Uterus (tissue), 4 donors: Measurements from ENCODE around the gene ZNF19. TPM values are rescaled to one million over a fixed set of nuclear protein-coding genes. Genes with fewer than 3 reads are reported as not detected.

Experiments used
- DNase-seq, 2 donors: peaks; one replicate each; pipeline ENCODE4 v3.0.0-alpha.2; 2019 to 2020
- H3K27ac ChIP-seq, 2 donors: fragments of 200-600 bp; sonication (generic); 1 replicate in 1 of 2; 2 replicates in 1 of 2; pipeline ENCODE4 v1.5.1; 2016 to 2018
- H3K27me3 ChIP-seq, 2 donors: fragments of 200-600 bp; sonication (generic); one replicate each; pipeline ENCODE4 v1.5.1; 2018 to 2019; ENCODE audit warnings: control low read depth in 1 of 2
- H3K36me3 ChIP-seq, 2 donors: fragments of 200-600 bp; sonication (generic); one replicate each; pipeline ENCODE4 v1.5.1; 2019; ENCODE audit warnings: control low read depth in 1 of 2
- H3K4me1 ChIP-seq, 2 donors: fragments of 200-600 bp; sonication (generic); one replicate each; pipeline ENCODE4 v1.5.1; 2018 to 2019; ENCODE audit warnings: control low read depth in 1 of 2
- H3K4me3 ChIP-seq, 2 donors: fragments of 200-600 bp; sonication (generic); 1 replicate in 1 of 2; 2 replicates in 1 of 2; pipeline ENCODE4 v1.5.1; 2018 to 2019; ENCODE audit warnings: mild to moderate bottlenecking in 1 of 2
- H3K9me3 ChIP-seq, 2 donors: fragments of 200-600 bp; sonication (generic); one replicate each; pipeline ENCODE4 v1.5.1; 2019; ENCODE audit warnings: control low read depth in 1 of 2
- CTCF ChIP-seq, 4 experiments: fragments of 200-600 bp in 2 of 4; fragments of 450-650 bp in 2 of 4; sonication (generic) in 2 of 4; IDR thresholded peaks; one replicate each; pipeline ENCODE4 v1.5.1; 2016 to 2019; ENCODE audit warnings: antibody characterized with exemption in 4 of 4, mild to moderate bottlenecking in 2 of 4, moderate library complexity in 1 of 4
- POLR2A ChIP-seq, 2 donors: fragments of 450-650 bp; IDR thresholded peaks; one replicate each; pipeline ENCODE4 v1.6.1; 2016; ENCODE audit warnings: antibody characterized with exemption in 2 of 2, mild to moderate bottlenecking in 1 of 2, moderate library complexity in 1 of 2
- intact Hi-C: fragments of 100-400 bp; cut with DNase I; formaldehyde crosslinking; loops from one replicate; pipeline ENCODE4 v1.15.1; 2023; ENCODE audit warnings: low total_unique reads
- total RNA-seq, 4 donors: library from RNA; depleted of rRNA in 3 of 4; stranded (reverse); fragments of >200 nt in 3 of 4; gene quantifications; one replicate each; pipeline versions ENCODE4 v1.1.0 to v1.2.4, GENCODE V29; 2014 to 2023
- donor health status: DM: yes; HTN: yes; CAD: no.

Gene ZNF19
- total RNA-seq, 4 donors from 2014 or later = 0.59 to 21.5 (median 8.3) TPM

- no peak overlapping the region for H3K4me3 ChIP-seq
- TF ChIP-seq POLR2A (IDR thresholded peaks at IDR 0.05) = no peak
- TF ChIP-seq CTCF (IDR thresholded peaks at IDR 0.05) = no peak
- no peaks in the 10 kb centered on the region for H3K36me3 ChIP-seq
- peaks cover 3 to 6% of the 10 kb centered on the region in 2 donors for H3K4me1 ChIP-seq
- H3K27ac ChIP-seq = no peak overlapping the region
- H3K9me3 ChIP-seq = no peaks in the 10 kb centered on the region
- DNase-seq = no peak
- intact Hi-C loops = no loop called here
- H3K27me3 ChIP-seq = no peaks in the 10 kb centered on the region
Measured at GRCh38 chr16:71479420-71479819, 9.7 kb downstream of the ZNF19 start.

- Histone ChIP-seq H3K36me3 (no peaks in the 10 kb centered on the region), H3K4me3 (no peak overlapping the region), H3K4me1 (no peaks in the 10 kb centered on the region), H3K9me3 (no peaks in the 10 kb centered on the region), H3K27ac (no peak overlapping the region), H3K27me3 (no peaks in the 10 kb centered on the region)
- no peak for DNase-seq
- TF ChIP-seq CTCF (IDR thresholded peaks at IDR 0.05) = no peak
- no peak for TF ChIP-seq POLR2A (IDR thresholded peaks at IDR 0.05)
- intact Hi-C loops = no loop called here
Measured at GRCh38 chr16:71476457-71477124, 12.5 kb downstream of the ZNF19 start.

DNA sequence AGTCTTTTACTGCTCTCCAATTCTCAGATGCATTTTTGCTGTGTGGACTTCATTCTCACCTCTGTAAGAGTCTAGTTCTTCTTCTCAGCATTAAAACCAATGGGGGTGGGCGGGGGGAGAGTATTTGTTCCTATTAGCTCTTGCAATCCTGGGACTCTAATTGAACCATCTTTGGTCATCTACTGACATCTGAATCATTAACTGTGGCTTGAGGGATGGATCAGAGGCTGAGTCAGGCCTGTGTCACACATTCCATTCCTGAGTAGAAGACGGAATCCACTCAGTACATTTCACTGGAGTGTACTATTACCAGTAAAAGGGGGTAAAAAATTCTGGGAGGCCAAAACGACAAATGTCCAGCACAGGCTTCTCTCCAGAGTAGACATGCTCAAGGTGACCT lies 14.3 kb downstream of the ZNF19 start:
- no peaks in the 10 kb centered on the region for H3K9me3 ChIP-seq
- no peaks in the 10 kb centered on the region for H3K4me1 ChIP-seq
- no peak overlapping the region for H3K4me3 ChIP-seq
- intact Hi-C loops = no loop called here
- no peaks in the 10 kb centered on the region for H3K36me3 ChIP-seq
- H3K27ac ChIP-seq = no peak overlapping the region
- H3K27me3 ChIP-seq = no peaks in the 10 kb centered on the region
- TF ChIP-seq POLR2A (IDR thresholded peaks at IDR 0.05) = no peak
- TF ChIP-seq CTCF (IDR thresholded peaks at IDR 0.05) = no peak
- DNase-seq = no peak

DNA sequence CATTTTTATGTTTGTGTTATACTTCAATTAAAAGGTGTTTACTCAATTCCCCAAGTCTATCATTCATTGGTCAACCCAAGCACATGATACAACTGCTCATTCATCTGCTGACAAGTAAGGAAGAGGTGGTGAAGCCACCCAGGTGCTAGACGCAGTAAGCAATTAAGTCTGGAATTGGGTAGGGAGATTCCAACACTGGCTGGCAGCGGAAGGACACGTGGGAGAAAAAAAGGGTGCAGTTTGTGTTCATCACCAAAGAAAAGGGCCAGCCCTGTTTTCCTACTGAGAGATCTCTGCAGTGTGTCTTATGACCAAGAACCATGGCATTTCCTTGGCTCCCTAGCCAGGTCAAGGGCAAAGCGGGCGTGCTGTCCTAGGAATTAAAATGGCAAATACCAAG lies 15.2 kb downstream of the ZNF19 start:
- no peaks in the 10 kb centered on the region for H3K36me3 ChIP-seq
- H3K9me3 ChIP-seq = no peaks in the 10 kb centered on the region
- H3K4me1 ChIP-seq = no peaks in the 10 kb centered on the region
- H3K4me3 ChIP-seq = no peak overlapping the region
- H3K27ac ChIP-seq = no peak overlapping the region
- no peak for DNase-seq
- no peaks in the 10 kb centered on the region for H3K27me3 ChIP-seq
- TF ChIP-seq POLR2A (IDR thresholded peaks at IDR 0.05) (no peak), CTCF (IDR thresholded peaks at IDR 0.05) (no peak)
- intact Hi-C loops = no loop called here

DNA sequence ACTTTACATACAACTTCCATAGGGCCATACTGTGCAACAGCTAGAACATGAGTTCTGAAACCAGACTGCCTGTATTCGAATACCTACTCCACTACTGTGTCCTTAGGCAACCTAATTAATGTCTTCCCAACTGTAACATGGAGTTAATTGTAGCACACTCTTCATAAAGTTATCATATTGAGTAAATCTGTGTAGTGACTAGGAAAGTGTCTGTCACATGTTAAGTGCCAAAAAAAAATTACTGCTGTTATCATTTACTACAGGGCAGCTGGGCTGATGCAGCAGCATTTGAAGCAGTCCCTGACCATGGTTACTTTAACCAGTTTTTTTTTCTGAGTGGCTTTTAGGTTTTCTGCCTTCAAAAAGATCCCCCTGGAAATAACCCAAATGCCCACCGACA lies 16.2 kb downstream of the ZNF19 start:
- no peak for DNase-seq
- Histone ChIP-seq H3K9me3 (no peaks in the 10 kb centered on the region), H3K4me1 (no peaks in the 10 kb centered on the region), H3K36me3 (no peaks in the 10 kb centered on the region), H3K27me3 (no peaks in the 10 kb centered on the region), H3K4me3 (no peak overlapping the region), H3K27ac (no peak overlapping the region)
- no peak for TF ChIP-seq POLR2A (IDR thresholded peaks at IDR 0.05)
- no peak for TF ChIP-seq CTCF (IDR thresholded peaks at IDR 0.05)
- intact Hi-C loops = no loop called here
